ENCODE measurements around the gene DOCK11. TPM values are rescaled to one million over a fixed set of nuclear protein-coding genes. Genes with fewer than 3 reads are reported as not detected.

The DOCK11 gene
- total RNA-seq, 4 donors from 2014 or later = 61.9 to 139 (median 80.1) TPM

DNA sequence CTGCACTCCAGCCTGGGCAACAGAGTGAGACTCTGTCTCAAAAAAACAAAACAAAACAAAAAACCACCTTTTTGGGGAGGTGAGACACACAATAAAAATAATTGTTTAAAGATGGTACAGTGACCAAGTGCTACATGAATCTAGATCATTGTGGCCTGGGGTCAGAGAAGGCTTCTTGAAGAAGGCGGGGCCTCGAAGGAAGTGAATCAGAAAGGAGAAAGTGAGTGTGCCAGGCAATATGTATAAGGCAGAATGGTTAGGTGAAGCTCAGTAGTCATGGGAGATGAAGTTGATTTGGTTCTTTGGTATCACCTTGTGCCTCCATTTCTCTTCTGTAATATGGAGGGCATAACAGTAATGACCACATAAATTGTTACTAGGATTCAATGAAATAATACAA, 58.9 kb downstream of the DOCK11 start:
- no peak overlapping the region for H3K4me3 ChIP-seq
- peaks cover 0 to 17% of the 10 kb centered on the region in 2 donors for H3K36me3 ChIP-seq
- TF ChIP-seq POLR2A (IDR thresholded peaks at IDR 0.05) (no peak), EP300 (IDR thresholded peaks at IDR 0.05) (no peak), POLR2AphosphoS5 (IDR thresholded peaks at IDR 0.05) (no peak)
- TF ChIP-seq, protein P1, sequence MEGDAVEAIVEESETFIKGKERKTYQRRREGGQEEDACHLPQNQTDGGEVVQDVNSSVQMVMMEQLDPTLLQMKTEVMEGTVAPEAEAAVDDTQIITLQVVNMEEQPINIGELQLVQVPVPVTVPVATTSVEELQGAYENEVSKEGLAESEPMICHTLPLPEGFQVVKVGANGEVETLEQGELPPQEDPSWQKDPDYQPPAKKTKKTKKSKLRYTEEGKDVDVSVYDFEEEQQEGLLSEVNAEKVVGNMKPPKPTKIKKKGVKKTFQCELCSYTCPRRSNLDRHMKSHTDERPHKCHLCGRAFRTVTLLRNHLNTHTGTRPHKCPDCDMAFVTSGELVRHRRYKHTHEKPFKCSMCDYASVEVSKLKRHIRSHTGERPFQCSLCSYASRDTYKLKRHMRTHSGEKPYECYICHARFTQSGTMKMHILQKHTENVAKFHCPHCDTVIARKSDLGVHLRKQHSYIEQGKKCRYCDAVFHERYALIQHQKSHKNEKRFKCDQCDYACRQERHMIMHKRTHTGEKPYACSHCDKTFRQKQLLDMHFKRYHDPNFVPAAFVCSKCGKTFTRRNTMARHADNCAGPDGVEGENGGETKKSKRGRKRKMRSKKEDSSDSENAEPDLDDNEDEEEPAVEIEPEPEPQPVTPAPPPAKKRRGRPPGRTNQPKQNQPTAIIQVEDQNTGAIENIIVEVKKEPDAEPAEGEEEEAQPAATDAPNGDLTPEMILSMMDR (IDR thresholded peaks at IDR 0.05) = no peak
- H3K27me3 ChIP-seq = no peaks in the 10 kb centered on the region
- no peak for ATAC-seq
- WGBS, 2 donors (ENCODE audit: low coverage in 1 of 2) = 71 to 93% methylated on average over 2 of the region's 2 CpGs
- no peak overlapping the region for H3K27ac ChIP-seq
- H3K4me1 ChIP-seq = peaks cover 0 to 8% (median 0%) of the 10 kb centered on the region in 3 donors
- H3K9me3 ChIP-seq = no peaks in the 10 kb centered on the region

DNA sequence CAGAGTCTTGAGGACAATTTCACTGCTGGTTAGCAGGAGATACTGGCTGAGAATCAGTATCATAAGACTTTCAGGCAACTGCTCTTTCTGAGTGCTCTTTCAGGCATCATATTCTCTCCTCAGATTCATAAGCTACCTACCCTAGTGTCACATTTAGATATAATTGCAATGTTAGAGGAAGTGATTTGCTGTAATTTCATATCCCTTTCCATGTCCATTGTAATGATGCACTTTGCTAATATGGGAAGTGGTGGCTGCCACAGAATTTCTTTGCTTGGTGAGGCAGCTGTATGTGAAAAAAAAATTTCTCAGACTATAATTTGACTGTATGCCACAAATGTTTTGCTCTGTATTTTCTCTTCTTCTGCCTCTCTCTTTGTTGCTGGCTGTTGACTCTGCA, 63.3 kb downstream of the DOCK11 start:
- no peaks in the 10 kb centered on the region for H3K4me1 ChIP-seq
- H3K4me3 ChIP-seq = no peak overlapping the region
- no peak for ATAC-seq
- H3K36me3 ChIP-seq = peaks cover 0 to 20% of the 10 kb centered on the region in 2 donors
- no peaks in the 10 kb centered on the region for H3K9me3 ChIP-seq
- no peak for TF ChIP-seq POLR2AphosphoS5 (IDR thresholded peaks at IDR 0.05)
- no peak for TF ChIP-seq POLR2A (IDR thresholded peaks at IDR 0.05)
- TF ChIP-seq EP300 (IDR thresholded peaks at IDR 0.05) = no peak
- TF ChIP-seq, protein P1 (IDR thresholded peaks at IDR 0.05) = no peak
- H3K27me3 ChIP-seq = no peaks in the 10 kb centered on the region
- no peak overlapping the region for H3K27ac ChIP-seq

DNA sequence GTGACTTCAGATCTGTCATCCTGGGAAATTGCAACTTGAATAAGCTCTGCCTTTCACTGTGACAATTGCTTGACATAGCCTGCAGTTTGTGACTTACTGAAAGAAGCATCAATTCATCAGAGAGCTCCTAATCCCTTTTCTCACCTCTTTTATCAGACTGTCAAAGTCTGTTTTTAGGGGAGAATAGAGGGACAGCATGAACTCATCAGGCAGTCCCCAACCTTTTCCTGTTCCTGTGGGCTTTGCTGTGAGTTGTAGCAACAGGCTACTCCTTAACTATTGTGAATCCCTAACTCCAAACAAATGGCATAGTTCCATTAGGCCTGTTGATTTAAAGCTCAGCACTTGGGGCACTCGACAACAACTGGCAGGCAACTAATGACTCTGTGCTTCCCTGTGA, 64.9 kb downstream of the DOCK11 start:
- Histone ChIP-seq H3K9me3 (no peaks in the 10 kb centered on the region), H3K36me3 (peaks cover 0 to 20% of the 10 kb centered on the region in 2 donors), H3K4me3 (no peak overlapping the region), H3K27me3 (no peaks in the 10 kb centered on the region), H3K4me1 (no peaks in the 10 kb centered on the region), H3K27ac (no peak overlapping the region)
- TF ChIP-seq POLR2A (IDR thresholded peaks at IDR 0.05) = no peak
- TF ChIP-seq POLR2AphosphoS5 (IDR thresholded peaks at IDR 0.05) = no peak
- TF ChIP-seq, protein P1 (IDR thresholded peaks at IDR 0.05) = no peak
- no peak for TF ChIP-seq EP300 (IDR thresholded peaks at IDR 0.05)
- 17% methylated on average over 1 of the region's 1 CpG; no CpG with 5 or more reads in 1 of the 2 donors for WGBS, 2 donors (ENCODE audit: low coverage in 1 of 2)
- no peak for ATAC-seq

DNA sequence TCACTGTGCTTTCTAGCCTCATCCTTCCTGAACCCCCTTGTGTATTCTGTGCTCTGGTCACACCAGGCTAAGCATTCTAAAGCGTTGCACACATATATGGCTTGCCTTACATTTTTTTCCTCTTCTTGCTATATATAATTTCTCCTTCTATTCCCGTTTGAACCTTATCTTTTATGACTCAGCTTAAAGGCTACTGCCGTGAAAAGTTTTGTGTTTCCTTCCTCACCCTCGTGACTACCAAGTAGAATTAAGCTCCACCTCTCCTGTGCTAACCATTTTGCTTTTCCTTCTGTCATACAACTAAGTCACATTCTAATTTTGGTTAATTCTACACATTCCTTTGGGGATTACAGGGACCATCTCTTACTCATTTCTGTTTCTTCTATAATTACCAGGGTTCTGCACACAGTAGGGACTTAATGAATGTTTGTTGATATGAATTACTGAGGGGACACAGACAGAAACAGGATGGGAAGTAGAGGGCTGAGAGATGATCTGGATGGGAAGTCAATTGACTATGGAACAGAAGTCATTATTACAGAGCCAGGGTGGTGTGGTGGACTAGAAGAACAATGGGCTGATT, 67.1 kb downstream of the DOCK11 start:
- Histone ChIP-seq H3K27me3 (no peaks in the 10 kb centered on the region), H3K9me3 (no peaks in the 10 kb centered on the region), H3K36me3 (peaks cover 0 to 20% of the 10 kb centered on the region in 2 donors), H3K4me3 (no peak overlapping the region), H3K27ac (no peak overlapping the region), H3K4me1 (no peaks in the 10 kb centered on the region)
- no peak for ATAC-seq
- 40 to 45% methylated on average over 1 to 4 of the region's 4 CpGs for WGBS, 2 donors (ENCODE audit: low coverage in 1 of 2)
- no peak for TF ChIP-seq EP300 (IDR thresholded peaks at IDR 0.05)
- TF ChIP-seq POLR2AphosphoS5 (IDR thresholded peaks at IDR 0.05) = no peak
- TF ChIP-seq, protein P1 (IDR thresholded peaks at IDR 0.05) = no peak
- no peak for TF ChIP-seq POLR2A (IDR thresholded peaks at IDR 0.05)

DNA sequence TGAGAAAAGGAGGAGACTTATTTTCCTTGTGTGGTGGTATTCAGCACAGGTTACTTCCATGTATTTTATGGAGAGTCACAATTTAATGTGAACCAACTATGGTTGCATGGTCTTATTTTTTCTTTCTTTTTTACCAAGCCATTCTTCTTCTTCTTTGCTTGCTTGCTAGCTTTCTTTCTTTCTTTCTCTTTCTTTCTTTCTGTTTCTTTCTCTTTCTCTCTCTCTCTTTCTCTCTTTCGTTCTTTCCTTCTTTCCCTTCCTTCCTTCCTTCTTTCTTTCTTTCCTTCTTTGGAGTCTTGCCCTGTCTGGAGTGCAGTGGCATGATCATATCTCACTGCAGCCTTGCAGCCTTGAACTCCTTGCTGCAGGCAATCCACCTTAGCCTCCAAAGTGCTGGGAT, 68.9 kb downstream of the DOCK11 start:
- ATAC-seq = no peak
- Histone ChIP-seq H3K27me3 (no peaks in the 10 kb centered on the region), H3K4me3 (no peak overlapping the region), H3K9me3 (no peaks in the 10 kb centered on the region), H3K4me1 (no peaks in the 10 kb centered on the region), H3K36me3 (peaks cover 0 to 20% of the 10 kb centered on the region in 2 donors), H3K27ac (no peak overlapping the region)
- TF ChIP-seq, protein P1 (IDR thresholded peaks at IDR 0.05) = no peak
- no peak for TF ChIP-seq POLR2AphosphoS5 (IDR thresholded peaks at IDR 0.05)
- whole genome bisulfite sequencing, 2 donors (ENCODE audit: low coverage in 1 of 2) = 63 to 67% methylated on average over 1 of the region's 1 CpG
